Measurements from ENCODE around the gene RRP8.

RRP8 gene

DNA sequence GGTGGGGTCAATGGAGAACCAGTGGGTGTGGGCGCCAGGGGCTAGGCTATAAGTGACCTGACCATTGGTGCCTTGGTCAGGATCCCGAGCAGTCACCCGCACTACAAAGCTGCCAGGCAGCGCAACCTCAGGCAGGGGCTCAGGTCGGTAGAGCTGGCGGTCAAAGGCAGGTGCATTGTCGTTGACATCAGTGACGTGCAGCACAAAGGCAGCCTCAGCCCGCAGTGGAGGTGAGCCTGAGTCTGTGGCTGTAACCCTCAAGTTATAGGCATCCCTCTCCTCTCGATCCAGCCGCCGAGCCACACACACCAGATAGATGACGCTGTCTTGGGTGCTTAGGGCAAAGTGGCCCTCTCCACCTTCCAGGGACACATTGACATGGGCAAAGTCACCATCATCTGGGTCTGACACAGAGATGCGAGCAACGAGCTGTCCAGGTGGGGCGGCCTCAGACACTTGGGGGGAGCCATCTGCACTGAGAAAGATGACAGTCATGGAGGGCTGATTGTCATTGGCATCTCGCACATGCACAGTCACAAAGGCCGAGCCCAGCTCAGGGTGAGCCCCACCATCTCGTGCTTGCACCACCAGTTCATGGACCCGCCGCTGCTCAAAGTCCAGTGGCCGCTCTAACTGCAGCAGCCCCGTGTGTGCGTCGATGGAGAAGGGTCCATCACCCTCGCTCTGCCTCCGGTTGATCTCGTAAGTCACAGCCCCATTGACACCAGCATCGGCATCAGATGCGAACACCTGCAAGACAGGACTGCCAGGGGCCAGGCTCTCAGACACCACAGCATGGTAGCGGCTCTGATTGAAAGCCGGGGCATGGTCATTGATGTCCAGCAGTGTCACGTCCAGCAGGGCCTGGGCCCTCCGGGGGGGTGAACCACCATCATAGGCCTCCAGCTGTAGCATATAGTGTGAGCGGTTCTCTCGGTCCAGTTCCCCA lies 36.9 kb upstream of the RRP8 start:
- Mint-ChIP-seq H3K27me3 (ENCODE audit: low read depth) (no peaks in the 10 kb centered on the region), H3K4me3 (no peak overlapping the region)

DNA sequence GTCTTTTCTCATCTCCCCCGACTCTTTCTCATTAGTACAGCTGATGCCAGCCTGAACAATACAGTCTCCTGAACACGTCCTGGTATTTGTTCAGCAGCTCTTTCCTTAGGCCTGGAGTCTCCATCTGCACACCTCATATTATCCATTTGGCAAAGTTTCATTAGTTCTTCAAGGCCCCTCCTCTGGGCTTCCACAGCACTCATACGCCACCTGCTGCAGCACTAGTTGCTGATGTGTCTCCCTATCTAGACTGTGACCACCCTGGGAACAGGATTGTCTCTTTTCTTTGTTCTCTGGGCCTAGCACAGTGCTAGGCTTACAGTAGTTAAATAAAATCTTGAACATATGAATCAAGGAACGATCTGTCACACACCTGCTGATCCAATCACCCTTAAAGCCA lies 35.0 kb upstream of the RRP8 start:
- Mint-ChIP-seq H3K4me1 (peaks cover 6% of the 10 kb centered on the region), H3K27me3 (ENCODE audit: low read depth) (no peaks in the 10 kb centered on the region), H3K9me3 (no peaks in the 10 kb centered on the region), H3K36me3 (ENCODE audit: low read depth) (peaks cover 16% of the 10 kb centered on the region), H3K27ac (no peak overlapping the region), H3K4me3 (no peak overlapping the region)
- TF ChIP-seq, protein P1, sequence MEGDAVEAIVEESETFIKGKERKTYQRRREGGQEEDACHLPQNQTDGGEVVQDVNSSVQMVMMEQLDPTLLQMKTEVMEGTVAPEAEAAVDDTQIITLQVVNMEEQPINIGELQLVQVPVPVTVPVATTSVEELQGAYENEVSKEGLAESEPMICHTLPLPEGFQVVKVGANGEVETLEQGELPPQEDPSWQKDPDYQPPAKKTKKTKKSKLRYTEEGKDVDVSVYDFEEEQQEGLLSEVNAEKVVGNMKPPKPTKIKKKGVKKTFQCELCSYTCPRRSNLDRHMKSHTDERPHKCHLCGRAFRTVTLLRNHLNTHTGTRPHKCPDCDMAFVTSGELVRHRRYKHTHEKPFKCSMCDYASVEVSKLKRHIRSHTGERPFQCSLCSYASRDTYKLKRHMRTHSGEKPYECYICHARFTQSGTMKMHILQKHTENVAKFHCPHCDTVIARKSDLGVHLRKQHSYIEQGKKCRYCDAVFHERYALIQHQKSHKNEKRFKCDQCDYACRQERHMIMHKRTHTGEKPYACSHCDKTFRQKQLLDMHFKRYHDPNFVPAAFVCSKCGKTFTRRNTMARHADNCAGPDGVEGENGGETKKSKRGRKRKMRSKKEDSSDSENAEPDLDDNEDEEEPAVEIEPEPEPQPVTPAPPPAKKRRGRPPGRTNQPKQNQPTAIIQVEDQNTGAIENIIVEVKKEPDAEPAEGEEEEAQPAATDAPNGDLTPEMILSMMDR (IDR thresholded peaks at IDR 0.05; ENCODE audit: unreplicated experiment in 3 of 3): no peak

More for the DNA sequence above, 36.9 kb upstream of the RRP8 start:
- TF ChIP-seq, protein P1 (IDR thresholded peaks at IDR 0.05; ENCODE audit: unreplicated experiment in 3 of 3): no peak
- Mint-ChIP-seq H3K9me3 (no peaks in the 10 kb centered on the region), H3K36me3 (ENCODE audit: low read depth) (peaks cover 13% of the 10 kb centered on the region), H3K4me1 (peaks cover 6% of the 10 kb centered on the region), H3K27ac (no peak overlapping the region)

DNA sequence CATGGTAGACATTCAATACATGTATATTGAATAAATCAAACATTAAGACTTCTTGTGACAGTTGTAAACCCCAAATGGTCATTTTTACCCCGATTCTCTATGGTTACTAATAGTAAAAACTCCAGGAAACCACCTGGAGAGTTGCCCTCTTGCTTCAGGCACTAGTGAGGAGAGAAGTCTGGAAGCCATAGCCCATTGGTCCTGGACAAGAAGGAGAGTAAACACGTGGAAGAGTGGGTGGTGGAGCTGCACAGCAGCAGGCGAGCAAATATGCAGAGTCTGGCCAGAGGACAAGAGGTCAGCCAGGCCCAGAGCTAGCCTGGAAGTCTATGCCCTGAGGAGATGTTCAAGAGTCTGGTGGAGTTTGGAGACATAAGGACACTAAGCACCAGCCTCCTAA lies 34.5 kb upstream of the RRP8 start:
- Mint-ChIP-seq H3K4me1 (peaks cover 6% of the 10 kb centered on the region), H3K4me3 (no peak overlapping the region), H3K27me3 (ENCODE audit: low read depth) (no peaks in the 10 kb centered on the region), H3K9me3 (no peaks in the 10 kb centered on the region), H3K36me3 (ENCODE audit: low read depth) (peaks cover 21% of the 10 kb centered on the region), H3K27ac (no peak overlapping the region)
- TF ChIP-seq, protein P1 (IDR thresholded peaks at IDR 0.05; ENCODE audit: unreplicated experiment in 3 of 3): no peak

DNA sequence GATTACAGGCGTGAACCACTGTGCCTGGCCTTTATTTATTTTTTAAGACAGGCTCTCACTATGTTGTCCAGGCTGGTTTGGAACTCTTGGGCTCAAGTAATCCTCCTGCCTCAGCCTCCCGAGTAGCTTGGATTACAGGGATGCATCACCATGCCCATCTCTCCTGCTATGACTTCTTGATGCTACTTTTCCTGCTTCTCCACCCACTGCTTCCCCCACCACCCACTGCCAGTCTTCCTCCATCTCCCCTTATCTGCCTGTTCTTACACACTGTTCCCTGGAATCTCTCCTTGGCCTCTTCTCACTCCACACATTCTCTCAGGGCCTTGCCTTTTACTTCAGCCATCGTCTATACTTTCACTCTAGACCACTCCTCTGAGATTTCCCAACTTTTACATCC lies 33.1 kb upstream of the RRP8 start:
- Mint-ChIP-seq H3K4me3 (no peak overlapping the region), H3K36me3 (ENCODE audit: low read depth) (peaks cover 31% of the 10 kb centered on the region), H3K27ac (no peak overlapping the region), H3K4me1 (peaks cover 6% of the 10 kb centered on the region), H3K27me3 (ENCODE audit: low read depth) (peaks cover 4% of the 10 kb centered on the region), H3K9me3 (no peaks in the 10 kb centered on the region)
- TF ChIP-seq, protein P1 (IDR thresholded peaks at IDR 0.05; ENCODE audit: unreplicated experiment in 3 of 3): no peak

DNA sequence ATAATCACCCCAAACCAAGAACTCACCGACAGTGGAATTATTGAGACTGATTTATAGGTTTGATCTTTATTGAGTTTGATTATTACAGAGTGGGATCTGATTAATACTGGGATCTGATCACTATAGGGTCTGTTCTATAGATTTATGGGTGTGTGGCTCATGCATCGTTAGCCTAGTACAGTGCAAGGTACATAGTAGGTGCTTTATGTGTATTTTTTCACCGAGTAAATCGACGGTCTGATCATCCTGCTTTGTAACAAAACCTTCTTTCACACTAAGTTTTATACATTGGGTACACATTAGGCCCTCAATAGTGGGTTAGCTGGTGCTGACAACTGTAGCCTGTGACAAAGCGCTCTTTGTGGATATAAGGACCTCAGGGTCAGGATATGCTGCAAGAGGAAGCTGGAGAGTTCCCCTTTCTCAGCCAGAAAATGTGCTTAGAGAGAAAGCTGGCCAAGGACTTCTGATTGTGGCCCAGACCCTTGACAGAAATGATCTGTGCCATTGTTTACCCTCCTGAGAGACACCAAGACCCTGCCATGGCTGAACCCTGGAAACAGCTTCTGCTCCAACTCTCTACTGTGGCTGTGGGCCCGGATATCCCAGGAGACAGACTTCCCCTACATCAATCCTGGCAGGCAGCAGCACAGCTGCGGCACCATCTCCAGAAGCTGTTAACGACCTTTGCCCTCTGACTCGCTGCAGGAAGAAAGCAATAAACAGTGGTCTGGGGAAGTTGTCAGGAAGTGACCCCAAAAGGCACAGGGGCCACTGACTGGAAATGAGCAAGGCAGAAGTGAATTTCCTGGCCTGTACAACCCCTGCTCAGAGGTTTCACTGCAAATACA lies 31.9 kb upstream of the RRP8 start:
- H3K27ac Mint-ChIP-seq: no peak overlapping the region
- H3K36me3 Mint-ChIP-seq (ENCODE audit: low read depth): peaks cover 41% of the 10 kb centered on the region
- H3K27me3 Mint-ChIP-seq (ENCODE audit: low read depth): peaks cover 9% of the 10 kb centered on the region
- H3K4me1 Mint-ChIP-seq: peaks cover 6% of the 10 kb centered on the region
- H3K4me3 Mint-ChIP-seq: no peak overlapping the region
- H3K9me3 Mint-ChIP-seq: no peaks in the 10 kb centered on the region
- TF ChIP-seq, protein P1 (IDR thresholded peaks at IDR 0.05; ENCODE audit: unreplicated experiment in 3 of 3): no peak

All from nephron (organoid).